ENCODE measurements around the gene KDELR3. TPM values are rescaled to one million over a fixed set of nuclear protein-coding genes. Genes with fewer than 3 reads are reported as not detected.
A peak's percentile ranks its signal among the peaks of the same experiment; 100 is the strongest.

The KDELR3 gene
- total and polyA plus RNA-seq, 2 of the 8 experiments (the other 6 are each of a cell fraction or from before 2014, with no cell fraction given): 7.9 to 13.0 TPM

DNA sequence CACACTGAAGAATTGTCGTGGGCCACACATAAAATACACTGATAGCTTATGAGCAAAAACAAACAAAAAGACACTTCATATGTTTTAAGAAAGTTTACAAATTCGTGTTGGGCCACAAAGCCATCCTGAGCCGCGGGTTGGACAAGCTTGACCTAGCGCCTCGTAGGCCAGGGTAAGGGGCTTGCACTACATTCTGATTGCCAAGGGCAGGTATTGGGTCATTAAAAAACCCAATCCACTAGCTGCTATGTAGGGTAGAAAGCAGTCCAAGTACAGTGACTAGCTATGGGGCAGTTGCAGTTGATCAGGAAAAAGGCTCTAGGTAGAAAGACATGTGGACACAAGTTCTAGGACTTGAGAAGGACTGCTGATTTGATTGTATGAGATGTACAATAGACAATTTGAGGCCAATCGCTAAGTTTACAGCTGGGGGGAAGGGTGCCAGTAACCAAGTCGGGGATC lies 14.0 kb downstream of the KDELR3 start:
- ChIA-PET CTCF (ENCODE audit: partially characterized antibody) (interaction anchor here (0.8 to 1.8 kb wide), 3 partner anchors 9 to 29 kb away, joined by 3 to 5 read pairs (median 3); partner anchors contain the start of gene KDELR3), POLR2A (ENCODE audit: partially characterized antibody) (interaction anchor here (0.7 to 40.8 kb wide), 16 partner anchors 6 to 154 kb away, joined by 3 to 1102 read pairs (median 4); partner anchors contain the start of genes DMC1 and KDELR3)
- Histone ChIP-seq H2AFZ (ENCODE audit: low read length) (no peak overlapping the region), H3K79me2 (ENCODE audit: control insufficient read depth in 1 of 2, insufficient read depth in 2 of 2, low read length in 2 of 2) (no peaks in the 10 kb centered on the region), H2AK5ac (ENCODE audit: low read depth, low read length) (no peak overlapping the region), H2BK120ac (replicated peaks; ENCODE audit: low read depth, low read length) (no peak overlapping the region), H3K9me3 (ENCODE audit: insufficient read depth in 2 of 2, low read depth in 1 of 2, low read length in 1 of 2) (no peaks in the 10 kb centered on the region), H3K27me3 (replicated peaks in 1 of 4; ENCODE audit: control insufficient read depth in 3 of 4, extremely low read depth in 1 of 4, insufficient read depth in 3 of 4, low read length in 3 of 4) (no peaks in the 10 kb centered on the region), H2BK12ac (ENCODE audit: low read depth, low read length) (no peak overlapping the region), H3K23ac (ENCODE audit: insufficient read length) (no peak overlapping the region), H4K8ac (ENCODE audit: extremely low read depth, insufficient read depth, low read length) (no peak overlapping the region; the same call in 1 of the 2 replicates), H3K79me1 (ENCODE audit: low read depth, low read length) (no peaks in the 10 kb centered on the region), H3K56ac (replicated peaks; ENCODE audit: insufficient read length, low read depth, low read length) (no peak overlapping the region), H3K4ac (replicated peaks; ENCODE audit: insufficient read length, low read depth, low read length) (no peak overlapping the region), H3K4me2 (ENCODE audit: insufficient read depth in 1 of 2, low read depth in 2 of 2, low read length in 2 of 2) (no peak overlapping the region), H2BK20ac (ENCODE audit: low read length) (no peak overlapping the region), H3K4me3 (ENCODE audit: extremely low read depth in 1 of 4, insufficient read depth in 2 of 4, low read depth in 3 of 4, low read length in 4 of 4) (no peak overlapping the region), H3K14ac (ENCODE audit: insufficient read length) (no peak overlapping the region), H4K91ac (replicated peaks; ENCODE audit: insufficient read length, low read length) (no peak overlapping the region), H3K18ac (ENCODE audit: extremely low read depth, low read length) (no peak overlapping the region), H3K27ac (ENCODE audit: low read depth, low read length) (no peak overlapping the region), H4K5ac (ENCODE audit: insufficient read length, low read depth, low read length) (no peak overlapping the region), H2BK15ac (ENCODE audit: low read length) (no peak overlapping the region), H4K20me1 (replicated peaks in 1 of 2; ENCODE audit: control insufficient read depth in 1 of 2, insufficient read depth in 2 of 2, low read length in 2 of 2) (peaks cover 1 to 2% of the 10 kb centered on the region in 2 experiments), H3K9ac (replicated peaks in 1 of 4; ENCODE audit: extremely low read depth in 1 of 4, low read depth in 3 of 4, low read length in 3 of 4) (no peak overlapping the region), H3K4me1 (replicated peaks in 1 of 4; ENCODE audit: control insufficient read depth in 3 of 4, insufficient read depth in 4 of 4, low read length in 3 of 4) (0 out of 7 replicates have a peak, but pooled peaks cover 0 to 3% (median 0%) of the 10 kb centered on the region in 4 experiments), H3K23me2 (ENCODE audit: low read depth, low read length) (no peaks in the 10 kb centered on the region), H3K36me3 (ENCODE audit: control insufficient read depth in 2 of 4, insufficient read depth in 4 of 4, low read length in 3 of 4) (peaks cover 38 to 64% (median 53%) of the 10 kb centered on the region in 4 experiments), H2BK5ac (ENCODE audit: low read depth, low read length) (no peak overlapping the region)
- 92% methylated on average over 8 of the region's 8 CpGs; no CpG with 5 or more reads in 1 of the 2 experiments for WGBS, 2 experiments (ENCODE audit: extremely low coverage in 1 of 2, insufficient coverage in 1 of 2, insufficient read length in 1 of 2, insufficient replicate concordance in 2 of 2, low coverage in 1 of 2, low lambda C conversion rate in 2 of 2, missing lambda C conversion rate in 1 of 2)
- TF ChIP-seq KDM4A (IDR thresholded peaks at IDR 0.05; ENCODE audit: low read depth, low read length, severe bottlenecking) (no peak), TAF1 (IDR thresholded peaks at IDR 0.05; ENCODE audit: low read depth, low read length) (no peak), POLR2AphosphoS5 (IDR thresholded peaks at IDR 0.05; ENCODE audit: low read depth, low read length) (peak; percentile 51; the same call in 1 of the 2 replicates), BCL11A (IDR thresholded peaks at IDR 0.05; ENCODE audit: low read depth in 2 of 2, low read length in 2 of 2) (no peak), SIX5 (IDR thresholded peaks at IDR 0.05; ENCODE audit: low read depth, low read length) (no peak), EP300 (IDR thresholded peaks at IDR 0.05; ENCODE audit: borderline replicate concordance in 1 of 2, low read depth in 2 of 2, low read length in 2 of 2) (no peak), FOSL1 (IDR thresholded peaks at IDR 0.05; ENCODE audit: insufficient read depth, low read depth, low read length) (no peak)
- TF ChIP-seq, protein P1, sequence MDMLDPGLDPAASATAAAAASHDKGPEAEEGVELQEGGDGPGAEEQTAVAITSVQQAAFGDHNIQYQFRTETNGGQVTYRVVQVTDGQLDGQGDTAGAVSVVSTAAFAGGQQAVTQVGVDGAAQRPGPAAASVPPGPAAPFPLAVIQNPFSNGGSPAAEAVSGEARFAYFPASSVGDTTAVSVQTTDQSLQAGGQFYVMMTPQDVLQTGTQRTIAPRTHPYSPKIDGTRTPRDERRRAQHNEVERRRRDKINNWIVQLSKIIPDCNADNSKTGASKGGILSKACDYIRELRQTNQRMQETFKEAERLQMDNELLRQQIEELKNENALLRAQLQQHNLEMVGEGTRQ (IDR thresholded peaks at IDR 0.05; ENCODE audit: low read length): no peak
- DNase-seq (ENCODE audit: low read depth in 1 of 2, low spot score in 2 of 2): no peak
- FAIRE-seq: no peak
